ENCODE results near the gene NEUROD4.

- TF ChIP-seq CTCF (IDR thresholded peaks at IDR 0.05) (no peak), POLR2A (IDR thresholded peaks at IDR 0.05) (no peak)
Observed at GRCh38 chr12:54977155-54977554, 42.6 kb upstream of the NEUROD4 start.

Measured in esophagus squamous epithelium (tissue), 4 donors.